Activated T-cell treated with anti-CD3 and anti-CD28 coated beads, Interleukin-2, amount 50 U/mL, for 1 hour (primary cell): ENCODE results near the gene SSC4D.
"Not testable (repeated sequence)": the region's sequence is repeated elsewhere in the genome, so short reads cannot be mapped to it uniquely, and the experiment has no call there.

Source experiments
- DNase-seq: peaks from one replicate; pipeline ENCODE4 v3.0.0-alpha.2; 2020

Gene SSC4D

DNA sequence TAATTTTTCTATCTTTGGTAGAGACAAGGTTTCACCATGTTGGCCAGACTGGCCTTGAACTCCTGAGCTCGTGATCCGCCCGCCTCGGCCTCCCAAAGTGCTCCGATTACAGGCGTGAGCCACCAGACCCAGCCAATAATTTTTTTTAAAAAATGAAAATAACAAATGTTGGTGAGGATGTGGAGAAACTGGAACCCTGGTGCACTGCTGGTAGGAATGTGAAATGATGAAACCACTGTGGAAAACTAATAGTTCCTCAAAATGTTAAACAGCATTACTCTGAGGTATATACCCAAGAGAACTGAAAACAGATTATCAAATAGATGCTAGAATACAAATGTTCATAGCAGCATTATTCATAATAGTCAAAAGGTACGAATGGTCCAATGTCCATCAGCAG lies 27.7 kb downstream of the SSC4D start:
- no peak for DNase-seq

- no peak for DNase-seq
Observed at GRCh38 chr7:76380623-76380966, 28.9 kb downstream of the SSC4D start.

DNA sequence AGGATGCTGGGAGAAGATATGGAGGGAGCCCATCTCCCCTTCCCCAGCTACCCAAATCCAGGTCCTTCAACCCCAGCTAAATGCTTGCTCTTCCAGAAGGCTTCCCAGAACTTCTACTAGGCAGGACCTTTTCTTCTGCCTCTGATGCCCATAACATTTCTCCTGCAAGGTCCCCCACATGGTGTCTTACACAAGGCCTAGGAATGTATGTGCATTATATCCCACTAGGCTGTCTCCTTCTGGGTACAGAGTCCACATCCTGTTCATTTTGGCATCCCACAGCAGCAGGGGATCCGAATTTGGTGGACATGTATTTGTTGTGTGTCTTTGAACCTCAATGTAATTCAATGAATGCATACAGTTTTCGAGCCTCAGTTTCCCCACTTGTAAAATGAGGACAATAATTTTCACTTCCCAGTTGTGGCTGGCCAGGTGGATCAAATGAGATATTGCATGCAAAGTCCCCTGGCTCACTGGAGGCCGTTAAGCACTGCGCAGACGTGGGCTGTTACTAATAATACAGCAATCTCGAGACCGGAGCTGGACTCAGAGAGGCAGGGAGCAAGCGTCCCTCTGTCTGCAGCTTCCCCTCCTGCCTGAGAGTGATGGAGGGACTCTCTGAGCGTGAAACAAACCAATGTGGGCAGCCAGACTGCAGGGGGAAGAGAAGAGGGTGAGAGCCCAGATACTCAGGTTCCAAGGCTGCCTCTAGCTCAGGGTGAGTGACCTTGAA lies 32.1 kb downstream of the SSC4D start:
- no peak for DNase-seq

DNA sequence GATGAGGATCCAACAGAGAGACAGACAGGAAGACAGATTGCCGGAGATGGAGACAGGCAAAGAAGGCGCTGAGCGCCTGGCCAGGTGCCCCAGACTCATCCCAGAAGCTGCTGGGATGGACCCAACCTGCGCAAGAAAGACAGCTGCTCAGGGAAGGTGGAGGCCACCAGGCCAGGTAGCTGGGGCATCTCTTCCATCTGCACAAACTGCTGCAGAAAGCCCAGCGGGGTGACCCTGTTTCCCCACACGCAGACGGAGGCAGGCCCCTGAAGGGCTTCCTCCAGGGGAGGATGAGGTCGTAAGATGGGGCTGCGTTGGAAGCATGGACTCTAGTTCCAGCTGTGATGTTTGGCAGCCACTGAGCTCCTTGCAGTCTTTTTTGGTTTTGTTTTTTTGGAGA lies 34.2 kb downstream of the SSC4D start:
- DNase-seq = no peak

DNA sequence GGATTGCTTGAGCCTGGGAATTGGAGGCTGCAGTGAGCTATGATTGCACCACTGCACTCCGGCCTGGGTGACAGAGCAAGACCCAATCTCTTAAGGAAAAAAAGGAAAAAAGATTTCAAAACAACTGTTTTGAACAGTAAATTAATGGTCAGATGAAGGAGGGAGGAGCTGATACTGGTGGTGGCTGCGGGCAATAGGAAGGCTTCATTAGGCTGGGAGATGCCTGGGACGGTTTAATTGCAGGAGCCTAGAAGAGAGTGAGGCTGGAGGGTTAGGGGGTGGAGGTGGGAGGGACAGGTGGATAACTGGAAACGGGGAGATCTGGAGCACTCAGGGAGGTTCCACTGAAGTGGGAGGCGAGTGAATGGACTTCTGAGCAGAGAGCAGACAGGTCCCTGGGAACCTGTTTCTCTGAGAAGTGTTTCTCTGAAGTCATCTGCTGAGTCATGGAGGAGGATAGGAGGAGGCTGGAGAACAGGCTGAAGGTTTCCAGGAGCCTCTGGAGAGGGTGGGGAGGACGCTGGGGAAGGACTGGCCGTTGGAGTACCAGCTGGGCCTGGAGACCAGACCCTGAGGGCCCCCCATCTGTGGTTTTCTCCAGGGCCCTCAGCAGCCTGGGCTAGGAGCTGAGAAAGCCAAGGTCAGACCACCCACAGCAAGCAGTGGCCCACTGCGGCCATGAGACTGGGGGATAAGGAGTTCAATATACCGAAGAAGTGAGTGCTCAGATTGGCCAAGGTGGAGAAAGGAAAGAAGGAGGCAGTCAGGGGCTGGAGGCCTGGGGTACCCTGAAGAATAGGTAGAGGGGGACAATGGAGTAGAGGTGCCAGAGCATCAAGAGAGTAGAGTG lies 36.3 kb downstream of the SSC4D start:
- no peak for DNase-seq

GRCh38 chr7:76371396-76371795 lies 38.1 kb downstream of the SSC4D start:
- DNase-seq = no peak

GRCh38 chr7:76369018-76369417 lies 40.5 kb downstream of the SSC4D start:
- no peak for DNase-seq

- no peak for DNase-seq
Observed at GRCh38 chr7:76368190-76368589, 41.3 kb downstream of the SSC4D start.

DNA sequence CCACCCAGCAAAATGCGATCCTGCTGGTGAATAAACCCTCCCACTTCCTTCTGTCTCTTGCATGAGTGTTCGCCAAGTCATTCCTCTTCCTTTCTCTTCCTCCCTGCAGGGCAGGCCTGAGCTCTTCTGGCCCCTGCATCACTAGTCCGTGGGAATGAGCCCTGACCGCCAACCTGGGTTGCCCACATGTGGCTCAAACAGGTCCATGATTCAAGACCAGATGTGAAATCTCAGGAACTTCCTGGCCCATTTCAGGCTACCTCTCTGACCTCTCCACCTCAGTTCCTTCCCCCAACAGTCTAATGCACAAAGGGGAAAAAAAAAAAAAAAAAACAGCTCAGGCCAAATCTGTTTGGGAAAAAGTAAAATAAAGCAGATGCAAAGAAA lies 45.3 kb downstream of the SSC4D start:
- no peak for DNase-seq

GRCh38 chr7:76363754-76364153 lies 45.7 kb downstream of the SSC4D start:
- not testable (repeated sequence) for DNase-seq

GRCh38 chr7:76359978-76360638 lies 49.4 kb downstream of the SSC4D start:
- no peak for DNase-seq

DNA sequence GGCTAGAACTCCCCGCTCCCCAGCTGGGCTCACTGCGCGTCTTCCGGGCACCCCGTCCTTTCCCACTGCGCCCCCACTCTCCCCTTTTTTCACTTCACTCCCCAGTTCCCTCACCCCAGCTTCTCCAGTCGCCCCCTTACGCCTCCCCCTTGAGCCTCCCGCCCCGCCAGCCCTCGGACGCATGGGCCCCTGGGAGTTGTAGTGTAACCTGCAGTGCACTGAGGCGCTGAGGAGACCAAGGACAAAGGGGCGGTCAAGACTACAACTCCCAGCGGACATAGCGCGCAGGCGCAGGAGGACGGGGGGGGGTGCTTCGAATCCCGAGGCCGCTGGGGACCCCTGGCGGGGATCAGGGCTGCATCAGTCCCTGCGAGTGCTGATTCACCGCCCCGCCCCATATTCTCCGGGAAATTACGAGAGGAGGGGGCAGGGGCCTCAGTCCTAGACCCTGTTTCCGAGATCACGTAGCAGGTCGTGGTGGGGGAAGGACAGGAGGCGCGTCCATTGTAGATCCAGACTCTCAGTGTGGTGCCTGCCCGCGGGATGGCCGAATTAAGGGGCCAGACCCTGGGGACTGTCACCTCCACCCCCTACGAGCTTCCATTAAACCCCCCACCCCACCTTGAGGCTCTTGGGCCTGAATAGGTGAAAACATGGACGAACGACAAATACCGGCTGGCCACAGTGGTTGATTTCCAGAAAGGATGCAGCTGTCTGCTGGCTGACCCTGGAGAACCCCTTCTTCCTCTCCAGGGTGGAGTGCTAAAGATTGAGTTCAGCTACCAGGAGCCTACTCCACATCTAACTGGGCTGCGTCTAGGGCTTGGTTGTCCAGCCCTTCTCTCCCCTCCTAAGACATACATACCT lies 50.2 kb downstream of the SSC4D start:
- peak; percentile 92 for DNase-seq

DNA sequence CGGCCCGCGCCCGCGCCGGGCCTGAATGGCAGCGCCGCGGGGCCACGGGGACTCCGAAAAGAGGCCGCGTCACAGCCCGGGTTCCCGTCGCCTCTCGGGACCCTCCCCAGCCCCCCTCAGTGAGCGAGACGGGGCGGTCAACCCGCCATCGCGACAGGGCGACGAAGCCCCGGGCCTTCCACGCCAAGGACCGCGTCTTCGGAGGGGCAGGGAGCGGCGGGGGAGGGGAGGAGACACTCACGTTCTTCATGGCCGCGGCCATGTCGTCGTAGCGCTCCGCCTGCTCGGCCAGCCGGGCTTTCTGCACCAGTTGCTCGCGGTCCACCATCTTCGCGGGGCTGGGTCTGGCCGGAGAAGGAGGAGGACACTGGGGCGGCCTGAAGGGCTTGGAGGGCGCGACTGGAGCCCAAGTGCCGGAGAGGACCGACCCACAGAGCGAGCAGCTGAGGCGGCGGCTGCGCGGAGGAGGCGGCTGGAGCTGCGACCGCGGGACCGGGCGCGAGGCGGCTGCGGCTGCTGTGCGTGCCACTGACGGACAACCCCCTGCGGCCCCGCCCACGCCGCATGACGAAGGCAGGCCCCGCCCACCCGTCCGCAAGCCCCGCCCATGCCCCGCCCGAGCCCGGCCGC lies 50.9 kb downstream of the SSC4D start, which contains the start of gene YWHAG:
Gene YWHAG, minus strand, starts transcription at position 511 of the 630 bp plus-strand sequence. Its CDS starts 183 bp downstream, at position 328.
- peak; percentile 90 for DNase-seq

DNA sequence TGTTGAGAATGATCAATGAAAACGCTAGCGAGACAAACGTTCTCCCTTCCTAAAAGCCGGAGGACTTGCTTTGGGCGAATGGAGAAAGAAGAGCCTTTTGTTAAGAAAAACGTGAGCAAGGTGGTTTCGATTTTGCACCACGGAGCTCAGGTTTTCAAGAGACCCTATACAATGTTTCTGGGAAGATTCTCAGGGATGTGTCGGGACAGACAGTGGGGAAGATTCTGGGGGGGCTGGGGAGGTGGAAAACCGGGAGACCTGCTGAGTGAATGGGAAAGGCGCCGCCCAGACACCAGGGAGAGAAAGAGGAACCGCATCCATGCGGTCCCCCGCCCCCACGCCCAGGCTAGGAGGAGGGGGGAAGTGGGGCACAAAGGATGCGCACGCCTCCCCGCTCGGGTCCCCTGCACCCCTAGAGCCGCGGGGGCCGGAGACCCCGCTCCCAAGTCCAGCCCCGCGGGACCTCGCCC lies 51.5 kb downstream of the SSC4D start:
- DNase-seq = no peak

GRCh38 chr7:76357475-76358010 lies 52.0 kb downstream of the SSC4D start:
- no peak for DNase-seq

- DNase-seq = no peak
Observed at GRCh38 chr7:76356823-76357222, 52.7 kb downstream of the SSC4D start.

- DNase-seq = no peak
Observed at GRCh38 chr7:76356115-76356514, 53.4 kb downstream of the SSC4D start.

GRCh38 chr7:76354981-76355730 lies 54.3 kb downstream of the SSC4D start:
- DNase-seq = no peak

GRCh38 chr7:76354516-76354915 lies 55.0 kb downstream of the SSC4D start:
- DNase-seq = no peak

GRCh38 chr7:76353744-76354143 lies 55.8 kb downstream of the SSC4D start:
- no peak for DNase-seq

GRCh38 chr7:76352193-76352592 lies 57.3 kb downstream of the SSC4D start:
- DNase-seq = no peak
